PC-3 (cell line): ENCODE data around the gene UNC5B.

ENCODE experiments used
- EZH2 ChIP-seq: fragments of 300-600 bp; sonication (generic); IDR thresholded peaks from one replicate; pipeline ENCODE4 v1.6.1; 2017; ENCODE audit warnings: antibody characterized with exemption, mild to moderate bottlenecking, low read length; ENCODE audit not compliant: unreplicated experiment
- EZH2phosphoT487 ChIP-seq: fragments of 300-600 bp; sonication (generic); IDR thresholded peaks from 2 replicates; pipeline ENCODE4 v1.6.1; 2018; ENCODE audit warnings: mild to moderate bottlenecking, antibody characterized with exemption, low read length, borderline replicate concordance

- TF ChIP-seq EZH2 (no peak), EZH2phosphoT487 (no peak)
Observed at GRCh38 chr10:71335173-71335708, 122.9 kb downstream of the UNC5B start.
